Measurements from ENCODE around the gene NEB. TPM values are rescaled to one million over a fixed set of nuclear protein-coding genes. Genes with fewer than 3 reads are reported as not detected.

Gene NEB
- polyA plus RNA-seq, 1 donor from 2014 or later: 1.4 TPM

DNA sequence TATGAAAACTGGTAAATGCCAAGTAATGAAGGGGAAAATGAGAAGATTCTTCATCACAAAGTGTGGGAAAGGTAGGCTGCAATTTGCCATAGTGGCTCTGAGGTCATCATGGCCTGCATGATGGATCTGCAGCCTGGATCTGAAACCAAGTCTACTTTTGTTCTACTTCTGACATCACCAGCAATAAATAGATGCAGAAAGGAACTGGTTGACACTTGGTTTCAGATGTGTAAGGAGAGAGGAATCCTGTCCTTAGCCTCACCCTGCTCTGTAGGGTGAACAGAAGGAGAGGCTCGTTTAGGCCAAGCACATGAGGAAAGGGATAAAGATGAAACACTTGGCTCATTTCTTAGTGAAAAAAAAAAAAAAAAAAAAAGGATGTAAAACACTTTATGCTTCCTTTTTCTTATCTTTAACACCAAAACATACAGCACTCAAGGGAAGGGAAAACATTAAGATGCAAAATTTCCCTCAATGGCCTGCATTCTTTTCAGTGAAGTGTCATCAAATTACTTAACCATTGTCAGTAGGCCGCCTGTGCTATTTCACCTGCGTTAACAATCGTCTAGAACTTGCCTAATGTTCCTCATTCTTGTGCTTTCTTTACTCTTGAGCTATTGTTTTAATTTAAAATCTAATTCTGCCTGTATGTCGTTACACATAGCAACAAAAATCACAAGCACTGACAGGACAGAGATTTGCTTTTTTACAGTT is 3.9 kb downstream of the NEB start:
- Mint-ChIP-seq H3K4me1 (peaks cover 19 to 21% (median 21%) of the 10 kb centered on the region in 3 donors), H3K4me3 (peak overlapping the region in 2 of 4 donors; percentile 31 to 83), H3K27ac (peak overlapping the region in 1 of 3 donors; percentile 65), H3K36me3 (no peaks in the 10 kb centered on the region), H3K27me3 (no peaks in the 10 kb centered on the region), H3K9me3 (no peaks in the 10 kb centered on the region)

DNA sequence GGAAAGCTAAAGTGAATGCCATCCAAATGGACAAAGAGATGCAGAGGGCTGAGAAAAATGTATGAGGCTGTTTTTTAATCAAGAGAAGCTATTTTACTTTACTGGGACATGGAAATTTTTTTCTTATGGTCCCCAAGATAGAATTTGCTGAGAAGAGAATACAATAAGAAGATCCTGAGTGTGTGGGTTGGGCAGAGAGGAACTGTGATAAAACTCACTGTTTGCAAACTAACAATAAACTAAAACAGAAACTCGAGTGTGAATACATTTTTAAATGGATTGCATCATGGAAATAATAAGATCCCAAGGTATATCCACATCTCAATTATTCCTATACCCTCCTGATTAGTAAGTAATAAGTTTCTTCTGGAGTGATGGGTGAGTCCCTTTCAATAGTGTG is 4.4 kb downstream of the NEB start:
- peaks cover 0 to under 1% (median 0%) of the 10 kb centered on the region in 3 donors for H3K9me3 Mint-ChIP-seq
- peak overlapping the region in 3 of 4 donors; percentile 22 to 83 (median 31) for H3K4me3 Mint-ChIP-seq
- H3K36me3 Mint-ChIP-seq: no peaks in the 10 kb centered on the region
- peaks cover 19 to 21% (median 21%) of the 10 kb centered on the region in 3 donors for H3K4me1 Mint-ChIP-seq
- peak overlapping the region in 1 of 3 donors; percentile 65 for H3K27ac Mint-ChIP-seq
- no peaks in the 10 kb centered on the region for H3K27me3 Mint-ChIP-seq

DNA sequence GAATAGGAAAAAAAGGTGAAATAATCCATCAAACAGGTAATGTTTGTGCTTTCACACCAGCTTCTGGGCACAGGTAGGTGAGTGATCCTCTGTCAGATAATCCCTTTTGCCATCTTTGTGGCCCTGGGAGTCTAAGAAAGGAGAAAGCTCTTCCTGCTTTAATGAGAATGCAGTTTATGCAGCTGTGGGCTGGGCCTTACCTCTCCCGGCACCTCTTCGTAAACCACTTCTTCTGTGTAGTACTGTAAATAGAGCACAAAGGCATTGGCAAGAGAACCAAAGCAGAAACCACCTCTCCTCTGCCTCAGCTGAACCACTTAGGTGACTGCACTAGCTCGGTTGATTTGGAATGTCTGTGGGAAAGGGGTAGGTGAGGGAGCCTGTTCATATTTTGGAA is 4.9 kb downstream of the NEB start:
- no peaks in the 10 kb centered on the region for H3K27me3 Mint-ChIP-seq
- peaks cover 19 to 24% (median 21%) of the 10 kb centered on the region in 3 donors for H3K4me1 Mint-ChIP-seq
- H3K4me3 Mint-ChIP-seq: peak overlapping the region in 3 of 4 donors; percentile 22 to 83 (median 31)
- H3K9me3 Mint-ChIP-seq: peaks cover 0 to 2% (median 0%) of the 10 kb centered on the region in 3 donors
- peak overlapping the region in 2 of 3 donors; percentile 54 to 65 for H3K27ac Mint-ChIP-seq
- no peaks in the 10 kb centered on the region for H3K36me3 Mint-ChIP-seq

DNA sequence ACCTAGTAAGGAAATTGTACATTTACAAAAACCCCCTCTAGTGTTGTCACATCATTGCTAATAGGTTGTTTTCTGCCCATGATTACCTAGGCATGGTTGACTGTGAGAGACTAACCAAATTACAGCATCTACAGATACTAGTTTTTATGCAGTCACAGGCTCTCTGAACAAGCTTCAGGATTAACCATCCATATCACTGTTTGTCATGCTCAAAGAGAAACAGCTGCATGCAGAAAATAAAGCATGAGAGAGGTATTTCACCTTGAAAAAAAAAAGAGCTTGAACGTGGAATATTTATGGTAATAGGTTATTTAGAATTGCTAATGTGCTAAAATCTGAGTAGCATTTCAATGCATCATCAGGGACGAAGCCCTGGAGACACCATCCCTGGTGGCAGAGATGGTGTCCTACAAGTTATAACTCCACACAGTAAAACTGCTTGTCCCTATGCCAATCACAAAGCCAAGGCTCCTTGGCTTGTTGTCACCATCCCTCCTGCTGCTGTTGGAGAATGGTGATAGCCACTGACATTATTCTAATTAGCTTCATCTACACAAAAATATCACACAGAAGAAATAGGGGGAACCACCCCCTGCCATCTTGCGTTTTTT is 5.4 kb downstream of the NEB start:
- peak overlapping the region in 1 of 3 donors; percentile 65 for H3K27ac Mint-ChIP-seq
- H3K4me3 Mint-ChIP-seq: peak overlapping the region in 2 of 4 donors; percentile 44 to 83
- H3K4me1 Mint-ChIP-seq: peaks cover 19 to 24% (median 21%) of the 10 kb centered on the region in 3 donors
- no peaks in the 10 kb centered on the region for H3K36me3 Mint-ChIP-seq
- peaks cover 0 to 2% (median 0%) of the 10 kb centered on the region in 3 donors for H3K9me3 Mint-ChIP-seq
- no peaks in the 10 kb centered on the region for H3K27me3 Mint-ChIP-seq

DNA sequence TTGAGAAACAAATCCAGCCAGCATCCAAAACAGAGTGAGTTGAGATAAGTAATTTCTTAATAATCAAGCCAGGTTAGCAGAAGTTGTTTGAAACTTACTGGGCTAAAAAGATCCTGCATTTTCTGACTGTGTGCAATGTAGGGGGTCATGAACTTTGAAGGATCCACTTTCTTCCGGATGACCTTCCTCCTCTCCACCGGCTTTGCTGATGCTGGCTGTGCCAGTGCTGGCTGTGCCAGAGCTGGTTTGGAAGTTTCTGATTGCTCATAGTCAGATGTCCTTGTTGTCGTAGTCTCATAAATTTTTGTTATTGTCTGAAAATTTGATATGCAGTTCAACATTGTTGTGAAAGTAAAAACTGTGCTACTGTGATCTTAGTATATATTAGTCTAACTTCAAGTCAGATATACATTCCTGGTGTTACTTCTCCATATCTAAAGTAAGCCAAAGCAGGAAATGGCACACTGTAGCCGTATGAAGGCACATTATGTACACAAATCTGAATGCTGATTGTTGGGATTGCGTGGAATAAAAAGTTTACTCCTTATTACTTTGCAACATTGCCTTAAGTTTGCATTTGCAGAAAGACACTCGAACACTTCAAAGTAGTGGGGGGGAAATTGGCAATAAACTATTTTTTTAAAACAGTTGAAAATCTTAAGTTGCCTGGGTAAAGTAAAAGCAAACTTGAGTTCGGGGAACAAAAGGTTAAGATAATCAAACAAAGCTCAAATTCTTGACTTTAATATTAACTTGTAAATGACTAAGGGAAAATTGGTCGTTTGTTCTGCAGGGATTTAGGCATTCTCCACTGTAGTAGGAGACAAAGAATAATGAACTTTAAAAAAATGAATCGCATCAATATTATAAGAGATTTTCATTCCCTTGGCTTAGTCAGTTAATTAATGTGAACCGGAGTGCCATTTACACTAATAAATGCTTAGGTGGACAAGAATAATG is 6.4 kb downstream of the NEB start:
- peaks cover 2% of the 10 kb centered on the region for H3K36me3 Mint-ChIP-seq
- H3K27me3 Mint-ChIP-seq: no peaks in the 10 kb centered on the region
- H3K4me1 Mint-ChIP-seq: peaks cover 19 to 24% (median 21%) of the 10 kb centered on the region in 3 donors
- no peak overlapping the region for H3K27ac Mint-ChIP-seq
- peaks cover 0 to 2% (median 0%) of the 10 kb centered on the region in 3 donors for H3K9me3 Mint-ChIP-seq
- no peak overlapping the region for H3K4me3 Mint-ChIP-seq

DNA sequence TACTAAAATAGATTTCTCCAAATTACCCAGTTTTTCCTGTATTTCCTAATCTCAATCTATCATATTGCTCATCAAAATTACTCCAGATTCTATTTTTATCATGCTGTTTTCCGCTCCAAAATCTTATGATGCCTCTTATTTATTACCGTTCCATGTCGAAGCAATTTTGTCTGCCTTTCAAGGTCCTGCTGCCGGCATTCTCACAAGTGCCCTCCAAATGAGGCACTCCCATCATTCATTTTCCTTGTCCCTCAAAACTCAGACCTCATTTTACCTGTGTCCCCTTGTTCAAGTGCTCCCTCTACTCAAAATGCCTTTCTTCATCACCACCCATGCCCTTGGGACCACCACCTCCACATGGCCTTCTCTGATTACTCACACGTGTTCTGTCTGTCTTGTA is 13.1 kb downstream of the NEB start:
- H3K4me3 Mint-ChIP-seq: no peak overlapping the region
- H3K4me1 Mint-ChIP-seq: peaks cover 0 to 9% (median 7%) of the 10 kb centered on the region in 3 donors
- H3K27ac Mint-ChIP-seq: no peak overlapping the region
- H3K9me3 Mint-ChIP-seq: peaks cover 0 to 4% (median 2%) of the 10 kb centered on the region in 3 donors
- H3K27me3 Mint-ChIP-seq: no peaks in the 10 kb centered on the region
- peaks cover 2% of the 10 kb centered on the region for H3K36me3 Mint-ChIP-seq

DNA sequence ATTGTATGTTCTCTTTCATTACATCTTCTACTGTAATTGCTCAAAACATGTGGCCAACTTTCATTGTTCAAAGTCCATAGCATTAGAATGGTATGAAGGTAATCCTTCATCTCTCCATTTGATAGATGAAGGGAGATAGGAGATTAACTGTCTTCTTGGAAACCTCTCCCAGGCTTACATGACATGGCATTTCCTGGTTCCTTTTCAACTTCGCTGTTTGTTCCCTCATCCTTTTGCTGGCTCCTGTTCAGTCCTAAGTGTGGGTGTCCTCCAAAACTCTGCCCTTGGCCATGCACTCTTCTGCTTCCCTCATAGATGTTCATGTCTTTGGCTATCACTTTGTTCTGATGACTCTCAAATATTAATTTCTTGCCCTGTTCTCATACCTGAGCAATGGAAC is 13.8 kb downstream of the NEB start:
- Mint-ChIP-seq H3K36me3 (peaks cover 2% of the 10 kb centered on the region), H3K27me3 (no peaks in the 10 kb centered on the region), H3K9me3 (peaks cover 0 to 4% (median 2%) of the 10 kb centered on the region in 3 donors), H3K27ac (no peak overlapping the region), H3K4me1 (peaks cover 0 to 9% (median 7%) of the 10 kb centered on the region in 3 donors), H3K4me3 (no peak overlapping the region)

DNA sequence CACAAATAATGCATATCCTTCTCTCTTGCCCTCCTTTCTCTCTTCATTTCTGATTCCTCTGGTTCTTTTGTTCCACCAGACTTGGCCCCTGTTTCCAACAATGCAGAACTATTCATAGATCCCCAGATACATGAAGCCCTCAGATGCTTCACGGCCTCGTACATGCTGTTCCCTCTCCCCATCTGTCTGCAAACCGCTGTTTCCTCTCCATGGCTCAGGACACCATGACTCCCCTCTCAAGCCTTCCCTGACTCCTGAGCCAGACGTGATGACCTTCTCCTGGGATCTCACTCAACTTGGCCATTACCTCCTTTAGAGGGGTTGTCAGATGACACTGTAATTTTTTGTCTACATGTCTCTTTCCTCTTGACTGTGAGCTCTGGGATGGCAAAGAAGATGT is 15.5 kb downstream of the NEB start:
- Mint-ChIP-seq H3K4me3 (peak overlapping the region in 1 of 4 donors; percentile 73), H3K4me1 (peaks cover 0 to 7% (median 7%) of the 10 kb centered on the region in 3 donors), H3K27ac (no peak overlapping the region), H3K36me3 (peaks cover 2% of the 10 kb centered on the region), H3K9me3 (peaks cover 0 to 4% (median 0%) of the 10 kb centered on the region in 3 donors), H3K27me3 (no peaks in the 10 kb centered on the region)

DNA sequence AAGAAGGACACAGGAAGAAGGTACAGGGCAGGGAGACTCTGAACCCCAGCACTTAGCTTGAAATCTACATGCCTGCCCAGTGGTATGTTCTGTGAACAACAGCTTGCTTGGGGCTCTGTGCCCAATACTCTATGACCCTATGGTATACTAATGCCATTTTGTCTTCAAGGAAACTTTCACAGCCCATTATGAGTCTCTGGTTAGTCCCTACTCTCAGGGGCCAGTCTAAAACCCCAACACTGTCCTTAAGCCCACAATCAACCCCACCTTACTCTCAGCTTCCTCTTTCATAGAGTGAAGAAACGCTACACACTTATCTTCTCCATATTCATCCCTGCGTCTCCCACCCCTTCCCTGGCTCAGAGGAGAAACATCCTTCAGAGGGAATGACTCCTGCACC is 16.0 kb downstream of the NEB start:
- peaks cover 0 to 7% (median 7%) of the 10 kb centered on the region in 3 donors for H3K4me1 Mint-ChIP-seq
- H3K4me3 Mint-ChIP-seq: no peak overlapping the region
- H3K36me3 Mint-ChIP-seq: peaks cover 3% of the 10 kb centered on the region
- peaks cover 0 to 4% (median 0%) of the 10 kb centered on the region in 3 donors for H3K9me3 Mint-ChIP-seq
- H3K27me3 Mint-ChIP-seq: no peaks in the 10 kb centered on the region
- H3K27ac Mint-ChIP-seq: no peak overlapping the region

DNA sequence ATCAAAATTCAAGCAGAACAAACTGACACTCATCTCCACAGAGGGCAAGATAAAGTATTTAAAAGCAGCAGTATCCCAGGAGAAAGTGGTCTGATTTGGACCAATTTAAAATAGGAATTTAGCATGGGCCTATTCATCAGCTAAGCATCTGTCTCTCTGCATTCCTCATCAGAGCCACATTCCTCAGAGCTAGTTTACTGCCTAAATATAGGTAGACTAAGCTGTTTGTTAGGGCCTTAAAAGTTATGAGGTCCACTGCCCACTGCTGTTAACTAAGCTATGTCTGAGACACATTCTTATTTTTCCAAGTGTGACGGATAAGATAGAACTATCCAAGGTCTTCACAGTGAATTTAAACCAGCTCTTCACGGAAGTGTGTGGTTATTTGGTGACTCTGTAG is 17.6 kb downstream of the NEB start:
- Mint-ChIP-seq H3K27ac (no peak overlapping the region), H3K4me1 (peaks cover 0 to 10% (median 7%) of the 10 kb centered on the region in 3 donors), H3K4me3 (no peak overlapping the region), H3K9me3 (peaks cover 0 to 4% (median 0%) of the 10 kb centered on the region in 3 donors), H3K36me3 (peaks cover 3% of the 10 kb centered on the region), H3K27me3 (no peaks in the 10 kb centered on the region)

DNA sequence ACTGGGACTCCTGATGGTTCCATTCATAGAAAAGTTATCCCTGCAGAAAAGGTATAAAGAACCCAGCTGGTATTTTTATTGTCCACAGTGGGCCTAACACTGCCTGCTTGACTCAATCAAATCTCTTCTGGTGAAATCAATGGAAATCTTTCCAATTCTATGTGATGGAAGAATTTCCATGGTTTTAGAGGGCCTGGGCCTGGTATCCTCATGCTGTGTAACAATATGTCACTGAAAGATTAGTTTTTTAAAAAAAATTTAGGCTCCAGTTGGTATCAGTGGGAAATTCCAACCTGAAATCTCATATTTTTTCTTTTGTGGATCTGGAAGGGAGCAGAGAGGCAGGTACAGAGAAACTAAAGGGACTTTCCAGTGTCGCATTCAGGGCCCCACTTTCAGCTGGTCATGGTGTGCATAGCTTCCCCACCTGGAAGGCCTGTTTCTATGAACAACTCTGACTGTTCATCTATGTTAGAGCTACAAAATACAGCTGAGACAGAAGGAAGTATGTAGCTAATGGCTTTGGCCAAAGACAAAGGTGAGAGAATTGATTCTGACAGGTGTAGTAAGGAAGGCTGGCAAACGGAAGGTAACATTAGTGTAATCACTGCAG is 20.9 kb downstream of the NEB start:
- H3K27me3 Mint-ChIP-seq: peaks cover 1% of the 10 kb centered on the region
- H3K9me3 Mint-ChIP-seq: no peaks in the 10 kb centered on the region
- peaks cover 0 to 5% (median 1%) of the 10 kb centered on the region in 3 donors for H3K4me1 Mint-ChIP-seq
- no peak overlapping the region for H3K27ac Mint-ChIP-seq
- H3K4me3 Mint-ChIP-seq: no peak overlapping the region
- peaks cover 3% of the 10 kb centered on the region for H3K36me3 Mint-ChIP-seq

DNA sequence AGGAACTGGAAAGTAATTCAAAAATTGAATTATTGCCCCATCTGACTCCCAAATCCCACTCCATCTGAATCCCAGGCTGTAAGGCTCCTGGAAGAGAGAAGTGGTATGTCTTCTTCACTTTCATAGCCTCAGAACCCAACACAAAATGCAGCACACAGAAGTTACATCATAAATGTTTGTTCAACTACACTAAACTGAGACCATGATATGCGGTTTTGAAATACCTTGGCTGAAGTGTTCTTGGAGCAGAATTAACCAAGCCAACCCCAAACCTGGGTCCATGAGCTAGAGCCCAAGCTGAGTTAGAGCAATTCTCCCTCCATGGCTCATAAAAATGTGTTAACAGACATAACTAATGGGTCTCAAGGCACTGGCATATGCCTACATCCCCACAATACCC is 23.3 kb downstream of the NEB start:
- no peaks in the 10 kb centered on the region for H3K9me3 Mint-ChIP-seq
- H3K36me3 Mint-ChIP-seq: peaks cover 3% of the 10 kb centered on the region

DNA sequence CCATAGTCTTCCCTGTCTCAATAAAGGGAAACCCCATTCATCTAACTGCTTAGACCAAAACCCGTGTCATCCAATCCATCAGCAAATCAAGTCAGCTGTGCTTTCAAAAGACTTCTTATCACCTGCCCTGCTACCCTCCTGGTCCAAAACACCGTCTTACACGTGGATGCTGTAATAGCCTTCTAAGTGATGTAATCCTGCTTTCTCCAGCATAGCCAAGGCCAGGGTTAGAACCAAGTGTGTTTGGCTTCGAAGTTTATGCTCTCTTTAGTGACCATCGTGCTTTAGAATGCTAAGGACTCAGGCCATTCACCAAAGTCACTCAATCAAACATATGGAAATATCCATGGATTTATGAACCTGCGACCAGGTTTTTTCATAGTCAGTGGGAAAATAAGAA is 25.5 kb downstream of the NEB start:
- no peaks in the 10 kb centered on the region for H3K9me3 Mint-ChIP-seq
- no peak overlapping the region for H3K27ac Mint-ChIP-seq
- H3K4me3 Mint-ChIP-seq: no peak overlapping the region
- peaks cover 6% of the 10 kb centered on the region for H3K36me3 Mint-ChIP-seq
- H3K27me3 Mint-ChIP-seq: peaks cover 4% of the 10 kb centered on the region
- H3K4me1 Mint-ChIP-seq: peaks cover 0 to 3% (median 0%) of the 10 kb centered on the region in 3 donors

More for the DNA sequence above, 23.3 kb downstream of the NEB start:
- Mint-ChIP-seq H3K4me3 (no peak overlapping the region), H3K4me1 (peaks cover 0 to 3% (median 0%) of the 10 kb centered on the region in 3 donors), H3K27me3 (peaks cover 2% of the 10 kb centered on the region), H3K27ac (no peak overlapping the region)

DNA sequence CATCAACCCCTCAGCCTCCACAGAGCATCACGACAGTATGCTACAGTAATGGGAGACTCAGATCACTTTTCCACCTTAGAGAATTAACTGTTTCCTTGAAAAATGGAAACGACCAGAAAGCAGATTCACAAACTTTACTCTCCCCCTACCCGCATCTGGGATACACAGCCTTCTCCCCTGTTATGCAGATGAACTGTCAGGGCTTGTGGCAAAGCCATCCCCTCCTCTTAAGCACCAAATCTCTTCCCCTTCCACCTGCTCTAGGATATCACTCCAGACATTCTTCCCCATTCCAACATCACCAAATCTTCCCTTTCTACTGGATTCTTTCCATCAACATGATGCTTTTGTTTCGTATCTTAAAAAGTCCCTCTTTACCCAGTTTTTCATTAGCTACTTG is 26.4 kb downstream of the NEB start:
- Mint-ChIP-seq H3K4me1 (peaks cover 0 to 3% (median 0%) of the 10 kb centered on the region in 3 donors), H3K27me3 (peaks cover 4% of the 10 kb centered on the region), H3K36me3 (peaks cover 3% of the 10 kb centered on the region), H3K9me3 (no peaks in the 10 kb centered on the region), H3K4me3 (no peak overlapping the region), H3K27ac (no peak overlapping the region)
